ENCODE data around the gene COPG2.

- TF ChIP-seq USF1 (CRISPR knock-in tag; IDR thresholded peaks at IDR 0.05) = no peak
- TF ChIP-seq ZMAT4 (CRISPR knock-in tag; IDR thresholded peaks at IDR 0.05) = no peak
Measured at GRCh38 chr7:130475776-130476175, 192.8 kb downstream of the COPG2 start.
